HG02970 (cell line): Measurements from ENCODE around the gene HTR1B.

Experiments used
- ATAC-seq: cut with Tn5 transposase; IDR thresholded peaks from one replicate; pipeline ENCODE4 v1.9.1; 2021; ENCODE audit warnings: mild to moderate bottlenecking, moderate library complexity, moderate number of reproducible peaks; ENCODE audit not compliant: unreplicated experiment, low FRiP score

The HTR1B gene

DNA sequence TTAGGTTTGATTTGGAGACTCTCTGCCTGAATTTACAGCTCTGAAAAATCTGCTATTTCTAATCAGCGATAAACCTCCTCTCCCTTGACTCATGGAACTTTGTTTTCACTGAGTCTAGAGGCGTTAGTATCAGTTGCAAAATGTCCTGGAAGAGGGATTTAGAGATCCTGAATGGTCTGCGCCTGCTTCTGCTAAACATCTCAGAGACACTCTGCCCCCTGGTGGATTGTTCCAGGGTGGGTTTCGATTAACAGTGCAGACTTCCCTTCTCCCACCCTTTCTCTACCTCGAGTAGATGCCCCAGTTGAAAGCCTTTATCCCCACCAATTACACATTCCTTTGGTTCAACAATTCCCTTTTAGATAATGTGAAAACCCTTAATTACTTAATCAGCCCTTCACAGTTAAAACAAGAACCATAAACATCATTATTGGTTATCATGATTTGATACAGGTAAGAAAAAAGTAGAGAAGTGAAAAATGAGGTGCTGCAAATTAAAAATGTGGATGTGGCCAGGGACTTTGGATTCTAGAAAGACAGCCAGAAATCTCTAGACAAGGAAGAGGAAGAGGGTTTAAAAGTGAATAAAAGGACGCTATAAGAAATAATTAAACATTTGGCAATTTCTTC, 5.5 kb downstream of the HTR1B start:
- peak; percentile 53 for ATAC-seq

DNA sequence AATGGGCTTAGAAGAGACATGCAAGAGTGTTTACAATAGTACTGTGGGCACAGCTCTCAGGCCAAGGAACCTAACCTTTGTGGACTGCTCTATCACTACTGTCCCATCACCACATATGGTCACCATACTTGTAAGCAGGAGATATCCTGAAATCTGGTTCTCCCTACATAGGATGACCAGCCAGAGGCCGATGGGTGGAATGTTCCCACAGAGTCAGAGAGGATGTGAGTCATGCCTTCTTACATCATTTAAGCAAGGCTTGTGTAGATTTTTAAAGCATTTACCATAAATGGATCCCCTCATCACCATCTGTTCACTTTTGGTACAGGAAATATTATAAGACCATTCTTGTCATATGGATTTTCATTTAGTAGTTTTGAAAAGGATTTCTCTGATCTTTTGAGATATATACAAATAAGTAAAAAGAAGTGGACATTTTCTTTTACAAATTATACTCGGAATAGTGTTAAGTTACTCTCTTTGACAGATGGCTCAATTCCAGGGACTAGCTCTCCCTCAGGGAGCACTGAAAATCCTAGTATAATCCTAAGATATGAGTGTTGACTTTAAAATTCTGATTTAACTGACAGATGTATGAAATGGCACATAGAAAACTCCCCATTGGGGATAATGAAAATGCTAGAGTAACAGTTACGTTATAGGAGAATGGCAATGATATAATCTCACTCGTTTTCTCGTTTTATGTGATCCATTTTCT, 6.6 kb downstream of the HTR1B start:
- no peak for ATAC-seq

DNA sequence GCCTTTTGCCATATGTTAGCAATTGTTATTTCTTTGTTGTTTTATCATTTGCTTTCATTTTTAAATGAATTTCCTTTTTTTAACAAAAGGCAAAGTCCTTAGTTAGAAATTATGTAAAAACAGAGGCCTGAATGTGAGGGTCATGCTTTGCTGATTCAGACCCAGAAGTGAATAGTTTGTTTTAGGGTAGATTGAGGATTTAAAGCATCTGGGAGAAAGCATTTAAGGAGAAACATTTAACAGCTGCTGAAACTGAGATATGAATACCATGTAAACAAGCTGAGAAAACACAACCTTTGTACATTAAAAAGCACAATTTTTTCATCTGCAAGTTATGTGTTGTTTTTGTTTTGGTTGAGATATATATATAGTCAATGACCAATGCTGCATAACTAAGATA, 8.0 kb downstream of the HTR1B start:
- ATAC-seq = no peak

DNA sequence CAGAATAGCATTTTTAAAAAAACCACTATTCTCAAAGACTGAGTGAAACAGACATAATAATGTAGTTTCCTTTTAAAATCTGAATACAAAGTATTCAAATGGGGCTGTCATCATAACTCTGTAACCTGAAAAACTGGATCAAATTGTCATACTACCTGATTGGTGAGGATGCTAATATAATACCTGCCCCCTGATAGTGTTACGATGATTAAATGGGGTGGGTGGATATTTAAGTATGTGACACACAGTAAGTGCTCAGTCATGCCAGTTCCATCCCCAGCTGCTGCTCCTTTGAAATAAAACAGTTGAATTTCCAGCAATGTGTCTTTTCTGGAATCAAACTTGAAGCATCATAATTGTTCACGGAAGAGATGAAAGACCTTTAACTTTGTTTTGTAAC, 8.9 kb downstream of the HTR1B start:
- ATAC-seq = no peak

DNA sequence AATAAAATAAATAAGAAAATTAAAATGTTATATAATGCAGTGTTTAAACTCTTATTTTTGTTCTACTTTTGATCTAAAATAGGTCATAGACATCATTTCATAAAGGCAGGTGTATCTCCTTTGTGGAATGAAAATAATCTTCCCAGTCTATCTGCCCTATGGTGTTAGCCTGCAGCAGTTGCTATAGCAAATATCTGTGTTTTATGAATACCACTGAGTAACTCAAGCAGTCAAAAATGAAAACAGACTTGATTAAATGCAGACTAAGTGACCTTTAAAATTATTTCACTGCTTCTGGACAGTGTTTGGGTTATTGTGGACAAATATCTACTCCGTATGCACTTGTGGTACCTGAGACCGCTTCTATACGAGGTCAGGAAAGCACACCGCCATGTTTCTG, 11.8 kb downstream of the HTR1B start:
- ATAC-seq = no peak

DNA sequence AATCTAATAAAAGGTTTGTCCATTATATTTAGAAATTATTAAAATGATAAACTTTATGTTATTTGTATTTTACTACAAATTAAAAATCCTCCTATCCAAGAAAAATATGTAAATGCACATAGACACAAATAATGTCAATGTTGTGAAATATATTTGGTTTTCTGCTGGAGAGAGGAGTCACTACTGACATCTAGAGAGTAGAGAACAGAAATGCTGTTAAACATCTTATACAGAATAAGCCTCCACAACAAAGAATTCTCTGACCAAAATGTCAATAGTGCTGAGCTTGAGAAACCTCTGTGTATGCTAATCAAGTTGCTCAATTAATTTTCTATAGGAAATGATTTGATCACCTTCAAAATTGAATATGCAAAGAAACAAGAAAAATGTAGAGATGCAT, 12.4 kb downstream of the HTR1B start:
- no peak for ATAC-seq

DNA sequence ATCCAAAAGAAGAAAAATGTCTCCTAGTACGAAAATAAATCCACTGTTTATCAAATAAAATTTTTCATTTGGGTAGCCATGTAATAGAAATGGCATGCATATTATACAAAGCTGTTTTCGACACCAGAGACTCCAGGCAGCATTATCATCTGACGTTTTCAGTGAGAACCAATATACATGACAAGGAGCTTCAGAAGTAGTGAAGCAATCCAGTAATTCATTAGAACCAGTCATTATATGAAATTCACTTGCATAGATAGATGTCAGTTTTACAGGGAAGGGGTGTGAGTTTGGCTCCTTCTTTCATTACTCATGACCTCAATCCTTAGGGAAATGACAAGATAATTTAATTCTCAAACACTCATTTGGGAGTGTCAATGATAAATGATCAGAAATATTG, 14.7 kb downstream of the HTR1B start:
- ATAC-seq = no peak

DNA sequence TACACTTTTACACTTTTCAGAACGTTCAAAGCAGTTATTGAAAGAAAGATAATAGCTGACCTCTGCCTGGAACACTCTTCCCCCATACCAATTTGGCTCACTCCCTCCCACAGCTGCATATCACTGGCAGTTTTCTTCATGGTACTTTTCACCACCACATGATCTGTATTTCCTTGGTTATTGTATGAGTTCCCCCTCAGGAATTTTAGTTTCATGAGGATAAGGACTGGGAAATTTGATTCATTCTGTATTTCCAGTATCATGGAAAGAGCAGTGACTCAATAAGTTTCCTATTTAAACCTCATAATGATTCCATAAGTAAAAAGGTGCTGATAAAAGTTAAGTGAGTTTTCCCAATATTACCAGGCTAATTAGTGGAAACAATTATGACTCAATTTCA, 16.0 kb downstream of the HTR1B start:
- no peak for ATAC-seq

DNA sequence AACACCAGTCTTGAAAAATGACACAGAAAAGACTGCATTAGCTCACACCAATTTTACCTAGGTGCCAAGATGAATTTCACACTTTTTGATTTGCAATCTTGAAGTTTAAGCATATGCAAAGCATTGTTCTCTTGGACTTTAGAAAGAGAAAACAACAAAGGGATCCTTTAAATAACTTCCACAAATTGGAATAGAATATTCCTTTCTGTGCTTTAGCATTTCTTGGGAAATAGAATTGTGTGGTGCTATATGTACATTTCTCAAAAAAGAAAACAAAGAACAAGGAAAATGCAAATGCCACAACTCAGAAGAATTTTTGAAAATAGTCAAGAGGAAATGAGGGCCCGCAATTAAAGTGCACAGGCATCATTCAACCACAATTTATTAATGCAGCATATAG, 17.0 kb downstream of the HTR1B start:
- ATAC-seq = no peak

DNA sequence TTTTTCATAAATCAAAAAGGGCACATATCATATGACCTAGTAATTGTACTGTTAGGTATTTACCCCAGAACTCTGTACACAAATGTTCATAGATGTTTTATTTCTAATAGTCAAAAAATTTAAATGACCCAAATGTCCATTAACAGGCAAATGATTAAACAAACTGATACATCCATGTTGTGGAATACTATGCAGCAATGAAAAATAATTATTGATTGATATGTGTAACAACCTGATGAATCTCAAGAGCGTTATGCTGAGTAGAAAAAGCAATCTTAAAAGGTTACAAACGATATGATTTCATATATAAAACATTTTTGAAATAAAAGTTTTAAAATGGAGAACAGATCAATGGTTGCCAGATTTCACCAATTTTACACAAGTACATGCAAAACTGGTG, 18.1 kb downstream of the HTR1B start:
- no peak for ATAC-seq

DNA sequence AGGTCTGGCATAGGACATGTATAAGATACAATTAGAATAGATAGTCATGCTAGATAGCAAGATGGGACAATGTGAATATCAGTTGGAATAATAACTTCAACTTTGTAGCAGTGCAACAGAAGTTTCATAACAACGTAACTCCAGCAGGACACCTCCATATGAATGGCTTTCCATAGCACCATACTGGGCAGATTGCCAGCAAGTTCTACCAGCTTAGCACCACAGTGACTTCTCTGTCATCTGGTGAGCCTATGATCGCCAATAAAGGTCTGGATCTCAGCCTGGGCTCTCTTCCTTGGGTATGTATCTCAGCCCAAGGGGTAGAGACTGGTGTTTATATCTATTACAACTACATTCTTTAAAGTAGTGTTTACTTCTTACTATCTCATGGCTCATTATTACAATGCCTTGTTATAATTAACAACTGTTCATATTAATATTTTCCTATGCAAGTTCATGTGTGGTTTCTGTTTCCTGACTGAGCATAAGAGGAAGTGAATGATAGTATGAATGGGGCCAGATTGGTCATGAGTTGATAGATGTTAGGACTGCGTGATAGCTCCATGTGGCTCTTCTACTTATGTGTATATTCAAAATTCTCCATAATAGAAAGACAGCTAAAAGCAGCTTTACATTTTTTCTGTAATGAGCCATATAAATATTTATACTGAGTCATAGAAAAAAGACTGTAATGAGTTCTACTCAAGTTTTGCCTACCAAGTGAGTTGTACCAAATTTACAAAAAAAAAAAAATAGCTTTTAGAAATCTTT, 22.9 kb downstream of the HTR1B start:
- ATAC-seq = no peak

DNA sequence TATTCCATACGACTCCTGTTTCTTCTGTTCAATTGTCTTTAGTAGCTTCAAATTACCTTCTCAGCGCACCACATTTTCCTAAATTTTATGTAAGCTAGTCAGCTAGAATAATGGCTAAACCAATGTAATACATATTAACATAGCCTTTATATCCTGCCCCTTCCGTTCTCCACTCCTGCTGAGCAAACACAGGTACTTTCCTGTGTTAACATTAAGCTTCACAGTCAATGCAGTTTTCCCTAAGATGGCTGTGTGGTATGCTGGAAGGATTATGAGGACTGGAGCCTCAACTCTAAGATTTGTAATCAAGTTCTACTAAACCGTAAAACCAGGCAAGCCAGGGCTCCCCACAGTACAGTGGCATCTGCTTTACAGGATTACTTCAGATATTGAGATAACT, 29.4 kb downstream of the HTR1B start:
- no peak for ATAC-seq

DNA sequence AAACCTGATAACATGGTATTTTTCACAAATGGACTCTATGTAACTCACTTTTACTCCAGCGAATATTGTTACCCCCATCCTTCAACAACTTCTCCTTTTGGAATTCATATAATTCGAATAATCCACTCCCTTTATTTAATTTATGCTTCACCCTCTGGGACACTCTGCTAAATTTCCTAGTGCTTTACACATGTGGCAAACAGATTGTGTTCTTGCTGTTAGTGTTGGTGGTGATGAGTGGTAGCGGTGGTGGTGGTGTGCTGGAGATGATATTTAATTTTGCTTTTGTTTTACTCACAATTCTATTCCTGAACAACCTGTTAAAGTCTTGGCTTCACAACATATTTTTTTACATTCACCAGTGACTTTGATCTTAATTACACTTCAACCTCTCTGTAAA, 32.8 kb downstream of the HTR1B start:
- ATAC-seq = no peak

DNA sequence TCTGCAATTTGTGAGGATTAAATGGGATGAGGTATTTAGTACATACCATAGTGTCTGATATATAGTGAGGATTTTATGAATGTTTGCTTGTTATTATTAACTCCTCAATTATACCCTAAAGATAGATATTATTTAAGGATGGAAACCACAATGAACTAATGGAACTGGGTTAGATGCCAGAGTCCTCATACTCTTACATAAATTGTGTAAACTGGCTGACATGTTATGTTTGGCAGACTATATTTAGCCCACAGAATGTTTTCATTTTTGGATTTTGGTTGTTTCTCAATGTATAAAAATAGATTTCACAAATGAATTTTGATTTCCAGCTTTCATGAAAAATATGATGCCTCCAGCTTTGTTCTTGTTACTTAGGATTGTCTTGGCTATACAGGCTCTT, 37.6 kb downstream of the HTR1B start:
- ATAC-seq = no peak

DNA sequence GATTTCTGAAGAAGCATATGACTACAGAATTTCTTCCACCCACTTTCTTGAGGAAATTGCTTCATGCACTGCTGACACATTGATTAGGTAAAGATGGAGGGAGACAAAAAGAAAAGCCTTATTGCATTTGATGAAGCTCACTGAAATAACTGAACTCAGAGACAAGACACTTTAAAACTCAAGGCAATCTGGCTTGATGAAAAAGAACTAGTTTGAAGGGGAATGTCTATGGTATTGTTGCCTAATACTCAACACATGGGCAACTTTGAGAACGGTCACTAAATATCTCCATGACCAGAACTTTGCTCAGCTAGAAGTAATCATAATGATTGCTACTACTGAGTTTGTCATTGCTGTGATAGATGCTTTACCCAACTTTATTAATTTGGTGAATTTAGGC, 38.1 kb downstream of the HTR1B start:
- no peak for ATAC-seq

DNA sequence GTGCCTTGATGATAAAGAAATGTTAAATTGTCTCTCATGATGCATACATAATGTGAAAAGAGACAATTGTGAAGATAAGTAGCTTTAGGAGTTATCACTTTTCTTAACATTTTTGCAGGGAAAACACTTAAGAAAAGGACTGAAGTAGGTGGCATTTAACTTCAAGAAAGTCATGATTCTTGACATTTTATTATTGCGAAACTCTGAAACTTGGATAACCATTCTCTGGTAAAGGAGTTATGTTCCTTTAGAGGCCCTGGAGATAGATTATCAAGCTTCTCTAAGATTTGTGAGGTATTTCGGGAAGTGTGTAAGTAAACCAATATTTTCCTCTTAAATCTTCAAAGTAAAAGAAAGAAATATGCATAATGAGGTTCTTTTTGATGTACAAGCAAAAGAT, 38.5 kb downstream of the HTR1B start:
- ATAC-seq = no peak

DNA sequence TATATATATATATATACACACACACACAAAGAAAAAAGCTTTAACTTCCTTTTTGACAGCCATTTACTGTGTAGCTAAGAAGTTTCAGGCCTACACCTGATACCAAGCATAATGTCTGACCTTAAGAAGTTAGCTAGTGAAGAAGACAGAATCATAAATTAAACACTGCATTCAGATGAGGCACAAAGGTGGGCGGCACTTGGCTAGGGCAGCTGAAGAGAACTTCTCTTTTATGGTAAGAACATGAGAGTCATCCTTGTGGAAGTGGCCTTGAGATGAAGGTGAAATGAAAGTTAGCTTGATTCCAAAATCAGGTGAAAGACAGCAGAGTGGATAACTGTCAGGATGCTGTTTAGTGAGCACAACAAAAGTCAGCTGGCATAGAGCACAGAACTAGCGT, 46.5 kb downstream of the HTR1B start:
- ATAC-seq = no peak

DNA sequence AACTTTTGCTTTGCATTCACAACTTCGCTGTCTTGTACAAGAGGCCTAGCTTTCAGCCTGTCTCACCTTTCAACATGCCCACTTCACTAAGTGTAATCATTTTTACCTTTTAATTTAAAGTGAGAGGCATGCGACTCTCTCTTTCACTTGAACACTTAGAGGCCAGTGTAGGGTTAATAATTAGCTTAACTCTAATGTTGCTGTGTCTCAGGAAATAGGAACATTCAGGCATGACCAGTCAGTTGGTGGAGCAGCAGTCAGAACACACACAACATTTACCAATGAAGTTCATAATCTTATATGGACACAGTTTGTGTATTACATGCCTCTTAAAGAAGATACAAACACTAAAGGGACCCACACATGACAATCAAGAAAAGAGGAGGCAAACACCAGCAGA, 47.6 kb downstream of the HTR1B start:
- no peak for ATAC-seq
